K562 (cell line): Measurements from ENCODE around the gene CSKMT. TPM values are rescaled to one million over a fixed set of nuclear protein-coding genes. Genes with fewer than 3 reads are reported as not detected.

Source experiments
- ATAC-seq: fragments of 200-7000 bp; cut with Tn5 transposase; 3 replicates; pipeline ENCODE4 v1.9.1; 2020; ENCODE audit warnings: moderate library complexity
- BruUV-seq: library from RNA; stranded (reverse); fragments of 400-500 nt; replicated peaks from 2 replicates; lab custom pipeline; 2021; lab: Mats Ljungman, UMichigan
- CTCF ChIA-PET: fragments of 300-600 bp; formaldehyde crosslinking; extraction: SDS; loops from one replicate; lab custom pipeline; 2021; ENCODE audit warnings: low intra/inter-chr PET ratio; lab: Yijun Ruan, JAX
- POLR2A ChIA-PET: fragments of 300-600, 350-650 bp; sonication (Branson Sonifier 250); formaldehyde crosslinking; extraction: SDS; loops from one replicate; lab custom pipeline; 2021; ENCODE audit warnings: antibody characterized with exemption, inconsistent platforms; lab: Yijun Ruan, JAX
- DNase-seq, 4 experiments: peaks; one replicate each; pipeline versions ENCODE4 v3.0.0 to v3.0.0-alpha.2; 2011 to 2018; ENCODE audit warnings: low spot score in 3 of 4, mixed read lengths in 3 of 4; ENCODE audit errors: extremely low read depth in 1 of 4
- FAIRE-seq: peaks from 2 replicates; lab custom pipeline; 2011; peaks lifted over from hg19 to GRCh38; lab: Jason Lieb, UNC
- H2AFZ ChIP-seq: 2 replicates; pipeline ENCODE4 v1.6.0; 2011; ENCODE audit warnings: low read depth, low read length, control low read depth, inconsistent platforms
- H3K27ac ChIP-seq: fragments of 200-600 bp; 3 replicates; pipeline ENCODE4 v1.8.0; 2011; ENCODE audit warnings: low read depth, mild to moderate bottlenecking, control low read depth, inconsistent platforms, low read length, moderate library complexity, mixed read lengths; ENCODE audit errors: extremely low read depth
- H3K27me3 ChIP-seq, 2 experiments: fragments of 300-600 bp in 1 of 2; 2 replicates in 1 of 2; 3 replicates in 1 of 2; pipeline versions ENCODE4 v1.6.0 to v1.8.0; 2011; ENCODE audit warnings: inconsistent platforms in 2 of 2, low read length in 2 of 2, mild to moderate bottlenecking in 1 of 2, mixed read lengths in 1 of 2, moderate library complexity in 1 of 2; ENCODE audit not compliant: control insufficient read depth in 2 of 2, insufficient read depth in 2 of 2
- H3K36me3 ChIP-seq: fragments of 300-600 bp; 3 replicates; pipeline ENCODE4 v1.8.0; 2011; ENCODE audit warnings: mild to moderate bottlenecking, low read length, inconsistent platforms; ENCODE audit not compliant: control insufficient read depth, insufficient read depth
- H3K4me1 ChIP-seq, 2 experiments: fragments of 200-600 bp in 1 of 2; replicated peaks in 1 of 2; 2 replicates in 1 of 2; 3 replicates in 1 of 2; pipeline versions ENCODE4 v1.5.1 to v1.8.0; 2011; ENCODE audit warnings: inconsistent platforms in 2 of 2, low read length in 2 of 2, mild to moderate bottlenecking in 1 of 2, mixed read lengths in 1 of 2, moderate library complexity in 1 of 2; ENCODE audit not compliant: control insufficient read depth in 2 of 2, insufficient read depth in 2 of 2
- H3K4me2 ChIP-seq: 2 replicates; pipeline ENCODE4 v1.6.1; 2011; ENCODE audit warnings: low read length, control low read depth, inconsistent platforms, mixed read lengths; ENCODE audit not compliant: insufficient read depth
- H3K4me3 ChIP-seq: fragments of 200-600 bp; sonication (generic), shearing (Covaris generic); 2 replicates; pipeline ENCODE4 v1.5.1; 2016; ENCODE audit warnings: control low read depth, inconsistent platforms
- H3K79me2 ChIP-seq: fragments of 200-600 bp; 3 replicates; pipeline ENCODE4 v1.8.0; 2011; ENCODE audit warnings: low read length, inconsistent platforms; ENCODE audit not compliant: control insufficient read depth, insufficient read depth
- H3K9ac ChIP-seq, 2 experiments: 2 replicates each; pipeline versions ENCODE4 v1.6.0 to v1.6.1; 2011; ENCODE audit warnings: low read depth in 2 of 2, low read length in 2 of 2, control low read depth in 1 of 2, inconsistent platforms in 1 of 2, mild to moderate bottlenecking in 1 of 2, mixed read lengths in 1 of 2; ENCODE audit not compliant: insufficient read depth in 1 of 2
- H3K9me1 ChIP-seq: one replicate; pipeline ENCODE4 v1.6.0; 2011; ENCODE audit warnings: inconsistent platforms, mild to moderate bottlenecking, low read length, moderate library complexity; ENCODE audit not compliant: control insufficient read depth, insufficient read depth
- H3K9me3 ChIP-seq: replicated peaks from 2 replicates; pipeline ENCODE4 v1.5.1; 2011; ENCODE audit warnings: low read depth, low read length, inconsistent platforms; ENCODE audit not compliant: control insufficient read depth, insufficient read depth
- H4K20me1 ChIP-seq: replicated peaks from 2 replicates; pipeline ENCODE4 v1.6.1; 2011; ENCODE audit warnings: low read length, inconsistent platforms, mixed read lengths; ENCODE audit not compliant: control insufficient read depth, insufficient read depth
- ATF6 ChIP-seq: sonication (generic); formaldehyde crosslinking; IDR thresholded peaks from 2 replicates; pipeline ENCODE4 v1.4.0; 2020; ENCODE audit warnings: mild to moderate bottlenecking, missing genetic modification reagents
- C11orf30 ChIP-seq: fragments of 450-650 bp; IDR thresholded peaks from 2 replicates; pipeline ENCODE4 v1.6.1; 2016; ENCODE audit warnings: low read depth, mild to moderate bottlenecking
- CXXC5 ChIP-seq: fragments of 250-450 bp; sonication (Bioruptor Pico); IDR thresholded peaks from 2 replicates; pipeline ENCODE4 v1.8.0; 2022; ENCODE audit warnings: inconsistent platforms, mild to moderate bottlenecking, moderate library complexity
- DDX20 ChIP-seq: fragments of 450-650 bp; IDR thresholded peaks from 2 replicates; pipeline ENCODE4 v1.6.1; 2016; ENCODE audit warnings: missing genetic modification characterization, low read depth, mild to moderate bottlenecking, missing compliant biosample characterization, moderate library complexity
- FOXJ2 ChIP-seq: fragments of 200-800 bp; sonication (Bioruptor generic); IDR thresholded peaks from 2 replicates; pipeline ENCODE4 v1.6.1; 2016; ENCODE audit warnings: missing genetic modification characterization, missing compliant biosample characterization
- GMEB1 ChIP-seq: fragments of 250-450 bp; sonication (Bioruptor Pico); IDR thresholded peaks from 2 replicates; pipeline ENCODE4 v1.4.0; 2020; ENCODE audit warnings: mild to moderate bottlenecking
- HDAC2 ChIP-seq: fragments of 450-650 bp; IDR thresholded peaks from 2 replicates; pipeline ENCODE4 v1.6.1; 2016; ENCODE audit warnings: mild to moderate bottlenecking
- NCOA1 ChIP-seq: fragments of 450-650 bp; IDR thresholded peaks from 2 replicates; pipeline ENCODE4 v1.6.1; 2016; ENCODE audit warnings: low read depth
- RAD21 ChIP-seq, 2 experiments: fragments of 250-450 bp in 1 of 2; fragments of 450-650 bp in 1 of 2; sonication (Bioruptor Pico) in 1 of 2; formaldehyde crosslinking in 1 of 2; IDR thresholded peaks in 1 of 2; conservative IDR thresholded peaks in 1 of 2; 2 replicates each; pipeline versions ENCODE4 v1.4.0 to v1.8.0; 2020 to 2022; ENCODE audit warnings: mild to moderate bottlenecking in 2 of 2, moderate library complexity in 1 of 2
- RNF2 ChIP-seq: sonication (generic); IDR thresholded peaks from 2 replicates; pipeline ENCODE4 v1.6.1; 2016
- ZBTB34 ChIP-seq: fragments of 250-450 bp; sonication (Bioruptor Pico); IDR thresholded peaks from 2 replicates; pipeline ENCODE4 v1.8.0; 2021; ENCODE audit warnings: mild to moderate bottlenecking, moderate library complexity
- ZBTB9 ChIP-seq: fragments of 450-650 bp; formaldehyde crosslinking; IDR thresholded peaks from 2 replicates; pipeline ENCODE4 v1.4.0; 2020; ENCODE audit warnings: mild to moderate bottlenecking, moderate library complexity
- ZNF232 ChIP-seq: sonication (generic); formaldehyde crosslinking; IDR thresholded peaks from 2 replicates; pipeline ENCODE4 v1.8.0; 2022; ENCODE audit warnings: mild to moderate bottlenecking, missing genetic modification reagents
- ZNF445 ChIP-seq: fragments of 250-450 bp; sonication (Bioruptor Pico); IDR thresholded peaks from 2 replicates; pipeline ENCODE4 v1.4.0; 2020; ENCODE audit warnings: low read depth, mild to moderate bottlenecking, moderate library complexity
- ZNF655 ChIP-seq: fragments of 250-450 bp; sonication (Bioruptor Pico); IDR thresholded peaks from 2 replicates; pipeline ENCODE4 v1.5.0; 2021
- WGBS: fragments of 100-300 bp; shearing (Covaris generic); methylation state at CpG from one replicate; pipeline ENCODE4 v1.1.6; 2016; ENCODE audit warnings: low coverage, mixed read lengths; ENCODE audit not compliant: insufficient coverage; ENCODE audit errors: missing lambda C conversion rate; 5-methylcytosine and 5-hydroxymethylcytosine counted together
- in situ Hi-C: fragments of 300-500 bp; cut with MboI; formaldehyde crosslinking; loops from 4 replicates; pipeline ENCODE4 v1.15.0; 2018; ENCODE audit warnings: inconsistent platforms, mixed read lengths
- intact Hi-C: fragments of 100-400 bp; cut with micrococcal nuclease; formaldehyde crosslinking; loops from 2 replicates; pipeline ENCODE4 v1.14.2; 2022
- polyA plus RNA-seq, 8 experiments: library from polyadenylated mRNA; depleted of rRNA in 4 of 8; stranded (reverse) in 5 of 8; unstranded in 3 of 8; fragments of >200 nt; fragmentation: Nextera tagmentation in 2 of 8; fragmentation: Illumina TruSeq in 1 of 8; extraction: Ambion mirVana in 2 of 8; extraction: Trizol in 1 of 8; gene quantifications; 2 replicates each; pipeline versions ENCODE4 v1.2.1 to v1.2.3, GENCODE V29; 2011 to 2014; ENCODE audit warnings: inconsistent platforms in 1 of 8, missing spikeins in 1 of 8
- total RNA-seq, 7 experiments: library from RNA; depleted of rRNA in 6 of 7; stranded (reverse); fragments of >200 nt in 6 of 7; fragmentation: Illumina TruSeq in 2 of 7; extraction: Trizol in 2 of 7; gene quantifications; 2 replicates each; pipeline versions ENCODE4 v1.2.1 to v1.2.3, GENCODE V29; 2011 to 2021; ENCODE audit warnings: low replicate concordance in 1 of 7

The CSKMT gene
- total and polyA plus RNA-seq, 9 of the 15 experiments (the other 6 are each of a cell fraction or from before 2014, with no cell fraction given) = 10.3 to 108 (median 27.2) TPM

- H3K4me2 ChIP-seq = no peak overlapping the region
- peaks cover under 1% of the 10 kb centered on the region for H3K9me1 ChIP-seq
- FAIRE-seq (no peak), DNase-seq (no peak), ATAC-seq (no peak)
- no peak overlapping the region for H3K9ac ChIP-seq
- H3K27ac ChIP-seq = no peak overlapping the region
- H4K20me1 ChIP-seq = peaks cover 3% of the 10 kb centered on the region; the same call in 1 of the 2 replicates
- H3K27me3 ChIP-seq = no peaks in the 10 kb centered on the region
- peaks cover 13 to 18% of the 10 kb centered on the region in 2 experiments for H3K4me1 ChIP-seq
- no TSS peak for BruUV-seq
- H3K79me2 ChIP-seq = peaks cover 14% of the 10 kb centered on the region
- intact Hi-C loops = no loop called here
- H3K4me3 ChIP-seq = no peak overlapping the region
- no peaks in the 10 kb centered on the region for H3K9me3 ChIP-seq
- in situ Hi-C loops = no loop called here
- ChIA-PET CTCF (no interaction called here), POLR2A (interaction anchor here (0.6 to 1.4 kb wide), 2 partner anchors 13 to 27 kb away, joined by 3 to 4 read pairs; partner anchors contain the start of gene LRRN4CL)
- H3K36me3 ChIP-seq = peaks cover 42% of the 10 kb centered on the region
- WGBS = 97% methylated on average over 7 of the region's 11 CpGs
- H2AFZ ChIP-seq = no peak overlapping the region
- no peak for TF ChIP-seq ATF6
- TF ChIP-seq ZBTB9 (CRISPR knock-in tag) = no peak
- TF ChIP-seq C11orf30 = no peak
- no peak for TF ChIP-seq CXXC5 (CRISPR knock-in tag)
- TF ChIP-seq ZNF445 (CRISPR knock-in tag) = no peak
- no peak for TF ChIP-seq DDX20 (tag)
- no peak for TF ChIP-seq NCOA1
- no peak for TF ChIP-seq GMEB1 (CRISPR knock-in tag)
- no peak for TF ChIP-seq RAD21 (CRISPR knock-in tag; conservative IDR thresholded peaks at IDR 0.05 in 1 of 2, IDR thresholded peaks at IDR 0.05 in 1 of 2)
- TF ChIP-seq FOXJ2 = no peak
- TF ChIP-seq ZNF655 = no peak
- TF ChIP-seq RNF2 = no peak
- TF ChIP-seq HDAC2 = no peak
- no peak for TF ChIP-seq ZNF232
- TF ChIP-seq ZBTB34 (CRISPR knock-in tag) = no peak
These were observed 37.1 kb downstream of the CSKMT start for GRCh38 chr11:62702246-62702645.
